Measurements from ENCODE around the gene LHX4. TPM values are rescaled to one million over a fixed set of nuclear protein-coding genes. Genes with fewer than 3 reads are reported as not detected.

LHX4 gene
- total RNA-seq, 4 donors from 2014 or later, result 0.48 to 1.2 TPM; not detected in 2

DNA sequence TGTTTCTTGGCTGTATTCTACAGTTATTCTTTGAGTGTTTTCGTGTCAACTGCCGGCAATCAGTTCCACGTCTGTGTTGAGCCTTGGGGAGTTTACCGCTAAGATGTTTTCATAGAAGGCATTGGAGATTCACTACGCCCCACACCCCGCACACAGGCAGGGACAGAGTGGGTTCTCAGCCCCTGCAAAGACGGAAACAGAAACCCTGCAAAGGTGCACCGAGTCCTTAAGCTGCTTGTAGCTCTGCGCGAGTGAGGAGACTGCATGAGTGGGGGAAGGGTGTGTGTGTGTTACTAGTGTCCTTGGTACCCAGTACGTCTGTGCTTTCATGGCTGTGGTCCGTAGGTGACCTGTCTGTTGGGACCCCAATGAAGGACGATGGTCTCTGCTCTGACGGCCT lies 1.9 kb downstream of the LHX4 start:
- WGBS, 2 donors (ENCODE audit: low coverage in 1 of 2), result 6% methylated on average over 14 of the region's 14 CpGs; no CpG with 5 or more reads in 1 of the 2 donors
- TF ChIP-seq EP300 (IDR thresholded peaks at IDR 0.05; ENCODE audit: low read depth) (no peak), POLR2A (IDR thresholded peaks at IDR 0.05) (no peak), POLR2AphosphoS5 (IDR thresholded peaks at IDR 0.05) (no peak)
- TF ChIP-seq, protein P1, sequence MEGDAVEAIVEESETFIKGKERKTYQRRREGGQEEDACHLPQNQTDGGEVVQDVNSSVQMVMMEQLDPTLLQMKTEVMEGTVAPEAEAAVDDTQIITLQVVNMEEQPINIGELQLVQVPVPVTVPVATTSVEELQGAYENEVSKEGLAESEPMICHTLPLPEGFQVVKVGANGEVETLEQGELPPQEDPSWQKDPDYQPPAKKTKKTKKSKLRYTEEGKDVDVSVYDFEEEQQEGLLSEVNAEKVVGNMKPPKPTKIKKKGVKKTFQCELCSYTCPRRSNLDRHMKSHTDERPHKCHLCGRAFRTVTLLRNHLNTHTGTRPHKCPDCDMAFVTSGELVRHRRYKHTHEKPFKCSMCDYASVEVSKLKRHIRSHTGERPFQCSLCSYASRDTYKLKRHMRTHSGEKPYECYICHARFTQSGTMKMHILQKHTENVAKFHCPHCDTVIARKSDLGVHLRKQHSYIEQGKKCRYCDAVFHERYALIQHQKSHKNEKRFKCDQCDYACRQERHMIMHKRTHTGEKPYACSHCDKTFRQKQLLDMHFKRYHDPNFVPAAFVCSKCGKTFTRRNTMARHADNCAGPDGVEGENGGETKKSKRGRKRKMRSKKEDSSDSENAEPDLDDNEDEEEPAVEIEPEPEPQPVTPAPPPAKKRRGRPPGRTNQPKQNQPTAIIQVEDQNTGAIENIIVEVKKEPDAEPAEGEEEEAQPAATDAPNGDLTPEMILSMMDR (IDR thresholded peaks at IDR 0.05), result no peak
- in situ Hi-C loops (cut with MboI; ENCODE audit: low pct_ligation_motif_present in 1 of 4, low pct_unique_long_range_greater_than_20kb in 1 of 4, low sequenced_read_pairs in 3 of 4), result no loop called here

DNA sequence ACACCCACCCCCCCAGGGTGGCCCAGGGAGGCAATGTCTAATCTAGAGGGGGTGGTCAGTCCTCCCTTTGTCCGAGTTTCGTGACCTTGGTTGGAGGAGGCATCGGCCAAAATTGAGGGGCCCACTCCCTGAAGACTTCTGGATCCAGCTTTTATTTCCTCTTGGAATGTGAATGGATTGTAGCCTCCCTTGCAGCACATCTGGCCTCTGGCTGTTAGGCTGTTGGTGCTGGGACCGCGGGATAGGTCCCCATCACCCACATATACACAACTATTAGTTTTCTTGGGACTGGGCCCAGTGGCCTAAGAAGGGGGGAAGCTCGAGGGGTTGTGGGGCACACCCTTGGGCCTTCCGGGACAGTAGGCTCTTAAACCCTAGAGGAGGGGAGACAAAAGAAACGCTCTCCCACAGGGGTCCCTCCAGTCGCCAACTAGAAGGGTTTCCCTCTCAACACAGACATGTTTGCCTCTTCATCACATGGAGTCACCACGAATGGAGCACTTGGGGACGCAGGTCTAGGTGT lies 2.5 kb downstream of the LHX4 start:
- H3K4me1 ChIP-seq, result peaks cover 52 to 71% (median 59%) of the 10 kb centered on the region in 4 donors
- in situ Hi-C loops (cut with MboI; ENCODE audit: low pct_ligation_motif_present in 1 of 4, low pct_unique_long_range_greater_than_20kb in 1 of 4, low sequenced_read_pairs in 3 of 4), result no loop called here
- H3K36me3 ChIP-seq, result no peaks in the 10 kb centered on the region
- TF ChIP-seq POLR2AphosphoS5 (IDR thresholded peaks at IDR 0.05) (no peak), POLR2A (IDR thresholded peaks at IDR 0.05) (no peak)
- TF ChIP-seq, protein P1 (IDR thresholded peaks at IDR 0.05), result no peak
- H3K9me3 ChIP-seq, result no peaks in the 10 kb centered on the region
- H3K27me3 ChIP-seq, result peaks cover 100% of the 10 kb centered on the region
- intact Hi-C loops (cut with DNase I; ENCODE audit: low total_unique reads), result no loop called here
- H3K27ac ChIP-seq, result no peak overlapping the region
- DNase-seq, result no peak
- H3K4me3 ChIP-seq, result no peak overlapping the region
- 19% methylated on average over 11 of the region's 11 CpGs; no CpG with 5 or more reads in 1 of the 2 donors for WGBS, 2 donors (ENCODE audit: low coverage in 1 of 2)

More for the DNA sequence above, 1.9 kb downstream of the LHX4 start:
- H3K36me3 ChIP-seq, result no peaks in the 10 kb centered on the region
- no peak for DNase-seq
- H3K27me3 ChIP-seq, result peaks cover 100% of the 10 kb centered on the region
- no peaks in the 10 kb centered on the region for H3K9me3 ChIP-seq
- peak overlapping the region in 1 of 4 donors; percentile 84 for H3K4me3 ChIP-seq
- no peak overlapping the region for H3K27ac ChIP-seq
- H3K4me1 ChIP-seq, result peaks cover 52 to 71% (median 59%) of the 10 kb centered on the region in 4 donors
- intact Hi-C loops (cut with DNase I; ENCODE audit: low total_unique reads), result no loop called here

GRCh38 chr1:180233191-180234011 lies 3.3 kb downstream of the LHX4 start:
- TF ChIP-seq, protein P1 (IDR thresholded peaks at IDR 0.05), result no peak
- no peak for TF ChIP-seq POLR2A (IDR thresholded peaks at IDR 0.05)
- WGBS, 2 donors (ENCODE audit: low coverage in 1 of 2), result 0 to 11% methylated on average over 5 to 64 of the region's 71 CpGs
- H3K27ac ChIP-seq, result no peak overlapping the region
- in situ Hi-C loops (cut with MboI; ENCODE audit: low pct_ligation_motif_present in 1 of 4, low pct_unique_long_range_greater_than_20kb in 1 of 4, low sequenced_read_pairs in 3 of 4), result no loop called here
- H3K27me3 ChIP-seq, result peaks cover 100% of the 10 kb centered on the region
- DNase-seq, result no peak
- H3K36me3 ChIP-seq, result no peaks in the 10 kb centered on the region
- no peaks in the 10 kb centered on the region for H3K9me3 ChIP-seq
- intact Hi-C loops (cut with DNase I; ENCODE audit: low total_unique reads), result no loop called here
- peaks cover 52 to 71% (median 59%) of the 10 kb centered on the region in 4 donors for H3K4me1 ChIP-seq
- H3K4me3 ChIP-seq, result no peak overlapping the region

DNA sequence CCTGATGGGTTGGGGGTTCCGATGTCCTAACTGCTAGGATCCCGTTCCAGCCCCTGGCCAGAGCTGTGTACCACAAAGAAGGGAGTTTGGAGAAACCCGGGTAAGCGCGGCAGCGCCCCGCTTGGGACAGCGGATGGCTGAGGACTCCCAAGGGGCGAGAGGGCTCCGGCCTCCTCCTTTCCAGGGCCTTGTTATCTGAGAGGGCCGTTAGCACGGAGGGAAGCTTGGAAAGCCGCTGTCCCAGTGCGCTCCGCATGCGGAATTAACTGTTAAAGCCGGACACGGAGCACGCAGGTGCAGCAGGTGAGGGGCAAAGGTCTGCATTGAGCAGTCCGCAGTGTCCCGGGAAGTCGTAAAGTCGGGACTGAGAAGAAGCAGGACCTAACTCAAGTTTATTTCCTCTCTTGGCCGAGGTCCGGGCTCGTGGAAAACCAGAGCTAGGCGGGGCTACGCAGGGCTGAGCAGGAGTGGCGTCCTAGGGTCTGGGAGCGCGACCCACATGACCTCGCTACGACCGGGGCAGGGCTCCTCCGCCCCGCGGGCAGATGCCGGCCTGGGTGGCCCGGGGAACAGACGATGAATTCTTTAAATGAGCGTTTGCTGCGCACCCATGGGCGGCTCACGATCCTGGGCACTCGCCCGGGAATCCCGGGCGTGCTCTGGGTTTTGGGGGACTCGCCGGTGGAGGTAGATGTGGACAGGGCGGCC lies 4.5 kb downstream of the LHX4 start:
- in situ Hi-C loops (cut with MboI; ENCODE audit: low pct_ligation_motif_present in 1 of 4, low pct_unique_long_range_greater_than_20kb in 1 of 4, low sequenced_read_pairs in 3 of 4), result no loop called here
- DNase-seq, result peak; percentile 59
- WGBS, 2 donors (ENCODE audit: low coverage in 1 of 2), result 0 to 5% methylated on average over 7 to 45 of the region's 51 CpGs

More for the DNA sequence above, 4.5 kb downstream of the LHX4 start:
- TF ChIP-seq POLR2A (IDR thresholded peaks at IDR 0.05) (no peak), POLR2AphosphoS5 (IDR thresholded peaks at IDR 0.05) (peak in 1 of 3 donors; percentile 12)
- peak overlapping the region in 3 of 4 donors; percentile 2 to 42 (median 7) for H3K4me3 ChIP-seq
- H3K4me1 ChIP-seq, result peaks cover 47 to 62% (median 52%) of the 10 kb centered on the region in 4 donors
- H3K27ac ChIP-seq, result no peak overlapping the region
- H3K27me3 ChIP-seq, result peaks cover 100% of the 10 kb centered on the region
- intact Hi-C loops (cut with DNase I; ENCODE audit: low total_unique reads), result no loop called here
- no peaks in the 10 kb centered on the region for H3K36me3 ChIP-seq
- no peaks in the 10 kb centered on the region for H3K9me3 ChIP-seq

Data from transverse colon (tissue), 4 donors.